ENCODE data around the gene BBLN.

The BBLN gene

DNA sequence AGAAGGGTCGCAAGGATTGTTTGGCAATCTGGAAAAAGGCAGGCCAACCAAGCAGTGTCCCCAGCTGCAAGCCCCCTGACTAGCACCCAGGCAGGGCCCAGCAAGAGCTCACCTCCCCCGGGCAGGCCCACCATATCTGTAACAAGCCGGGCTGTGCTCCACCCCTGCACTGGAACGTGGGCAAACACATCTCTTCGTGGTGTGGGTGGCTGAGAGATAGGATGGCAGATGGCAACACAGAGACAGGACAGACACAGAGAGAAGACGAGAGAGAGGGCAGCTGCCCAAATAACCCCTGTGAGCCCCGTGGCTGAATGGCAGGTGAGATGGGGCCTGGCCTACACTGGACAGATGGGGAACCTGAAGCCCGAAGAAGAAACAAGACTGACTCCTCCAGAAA, 9.4 kb downstream of the BBLN start:
- TF ChIP-seq, protein P1, sequence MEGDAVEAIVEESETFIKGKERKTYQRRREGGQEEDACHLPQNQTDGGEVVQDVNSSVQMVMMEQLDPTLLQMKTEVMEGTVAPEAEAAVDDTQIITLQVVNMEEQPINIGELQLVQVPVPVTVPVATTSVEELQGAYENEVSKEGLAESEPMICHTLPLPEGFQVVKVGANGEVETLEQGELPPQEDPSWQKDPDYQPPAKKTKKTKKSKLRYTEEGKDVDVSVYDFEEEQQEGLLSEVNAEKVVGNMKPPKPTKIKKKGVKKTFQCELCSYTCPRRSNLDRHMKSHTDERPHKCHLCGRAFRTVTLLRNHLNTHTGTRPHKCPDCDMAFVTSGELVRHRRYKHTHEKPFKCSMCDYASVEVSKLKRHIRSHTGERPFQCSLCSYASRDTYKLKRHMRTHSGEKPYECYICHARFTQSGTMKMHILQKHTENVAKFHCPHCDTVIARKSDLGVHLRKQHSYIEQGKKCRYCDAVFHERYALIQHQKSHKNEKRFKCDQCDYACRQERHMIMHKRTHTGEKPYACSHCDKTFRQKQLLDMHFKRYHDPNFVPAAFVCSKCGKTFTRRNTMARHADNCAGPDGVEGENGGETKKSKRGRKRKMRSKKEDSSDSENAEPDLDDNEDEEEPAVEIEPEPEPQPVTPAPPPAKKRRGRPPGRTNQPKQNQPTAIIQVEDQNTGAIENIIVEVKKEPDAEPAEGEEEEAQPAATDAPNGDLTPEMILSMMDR (IDR thresholded peaks at IDR 0.05; ENCODE audit: insufficient read depth, low read depth, low read length, missing control alignments) = no peak
- no peak for DNase-seq (ENCODE audit: low read depth)
- H3K4me3 ChIP-seq (ENCODE audit: low read depth, low read length) = no peak overlapping the region

DNA sequence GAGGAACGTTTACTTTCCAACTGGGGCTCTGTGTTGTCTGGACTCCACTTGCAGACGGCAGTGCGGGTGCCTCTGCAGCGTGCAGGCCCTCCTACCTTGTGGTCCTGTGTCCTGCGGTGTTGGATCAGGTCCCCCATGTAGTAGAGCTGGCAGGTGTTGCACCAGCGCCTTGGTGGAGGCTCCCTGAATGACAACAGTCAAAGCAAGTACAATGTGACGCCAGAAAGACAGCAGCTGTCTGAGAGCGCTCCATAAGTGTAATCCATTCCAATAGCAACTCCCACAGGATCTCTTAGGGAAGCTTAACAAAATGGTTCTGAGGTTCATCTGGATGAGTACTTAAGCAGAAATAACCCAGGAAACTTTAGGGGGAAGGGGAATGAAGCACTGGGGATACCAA, 9.9 kb downstream of the BBLN start:
- TF ChIP-seq, protein P1 (IDR thresholded peaks at IDR 0.05; ENCODE audit: insufficient read depth, low read depth, low read length, missing control alignments) = no peak
- no peak overlapping the region for H3K4me3 ChIP-seq (ENCODE audit: low read depth, low read length)
- no peak for DNase-seq (ENCODE audit: low read depth)

DNA sequence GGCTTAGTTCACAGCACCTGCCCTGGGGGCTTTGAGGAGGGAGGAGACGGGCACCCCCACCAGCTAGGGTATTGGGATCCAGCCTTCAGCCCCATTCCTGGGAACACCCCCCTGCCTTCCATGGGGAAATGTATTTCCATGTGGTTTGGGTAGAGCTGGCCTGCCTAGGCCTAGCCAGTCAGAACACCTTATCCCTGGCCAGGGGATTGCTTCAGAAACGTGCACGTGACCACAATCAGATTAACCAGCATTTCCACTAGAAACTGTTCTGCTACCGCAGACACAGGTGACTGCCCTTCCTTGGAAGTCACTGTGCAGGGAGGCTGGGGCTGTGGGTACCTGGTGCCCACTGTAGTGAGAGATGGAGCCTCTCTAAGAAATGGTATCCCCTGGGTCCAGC, 14.0 kb downstream of the BBLN start:
- no peak overlapping the region for H3K4me3 ChIP-seq (ENCODE audit: low read depth, low read length)
- no peak for DNase-seq (ENCODE audit: low read depth)
- TF ChIP-seq, protein P1 (IDR thresholded peaks at IDR 0.05; ENCODE audit: insufficient read depth, low read depth, low read length, missing control alignments) = no peak

DNA sequence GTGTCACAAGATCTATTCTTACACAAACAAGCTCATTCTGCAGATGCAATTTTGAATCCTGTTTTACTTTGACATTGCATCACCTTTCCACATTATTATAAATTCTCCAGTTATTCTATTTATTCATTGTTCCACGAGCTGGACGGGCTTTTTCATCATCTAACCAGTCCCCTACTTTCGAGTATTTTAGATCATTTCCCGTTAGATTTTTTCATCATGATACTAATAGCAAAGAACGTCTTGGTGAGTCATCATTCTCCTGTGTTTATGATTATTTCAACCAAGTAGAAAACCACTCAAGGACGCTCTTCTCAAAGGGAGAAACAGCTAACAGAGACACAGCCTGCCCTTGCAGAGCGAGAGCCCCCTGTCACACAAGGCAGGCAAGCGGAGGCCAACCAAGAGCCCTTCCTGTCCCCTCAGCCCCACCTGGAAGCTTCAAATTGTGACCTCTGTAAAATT, 15.1 kb downstream of the BBLN start:
- TF ChIP-seq, protein P1 (IDR thresholded peaks at IDR 0.05; ENCODE audit: insufficient read depth, low read depth, low read length, missing control alignments) = no peak
- DNase-seq (ENCODE audit: low read depth) = no peak
- H3K4me3 ChIP-seq (ENCODE audit: low read depth, low read length) = no peak overlapping the region

DNA sequence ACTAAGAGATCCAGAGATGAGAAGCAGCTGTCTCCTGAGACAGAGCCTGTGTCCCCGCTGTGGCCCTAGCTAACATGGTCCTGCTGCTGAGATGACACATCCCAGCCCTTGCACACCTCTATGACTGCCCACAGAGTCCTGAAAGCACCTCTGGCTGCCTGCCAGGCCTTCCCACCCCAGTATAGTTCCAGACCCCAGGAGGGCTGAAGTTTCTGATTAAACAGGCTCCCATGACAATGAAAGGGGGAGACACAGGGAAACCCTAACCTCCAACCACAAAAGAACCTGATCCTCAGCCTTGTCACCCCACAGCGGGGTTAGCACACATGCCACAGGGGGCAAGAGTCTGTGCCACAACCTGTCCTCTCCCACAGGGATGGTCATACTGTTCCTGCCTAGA, 15.7 kb downstream of the BBLN start:
- TF ChIP-seq, protein P1 (IDR thresholded peaks at IDR 0.05; ENCODE audit: insufficient read depth, low read depth, low read length, missing control alignments) = no peak
- H3K4me3 ChIP-seq (ENCODE audit: low read depth, low read length) = no peak overlapping the region
- no peak for DNase-seq (ENCODE audit: low read depth)

DNA sequence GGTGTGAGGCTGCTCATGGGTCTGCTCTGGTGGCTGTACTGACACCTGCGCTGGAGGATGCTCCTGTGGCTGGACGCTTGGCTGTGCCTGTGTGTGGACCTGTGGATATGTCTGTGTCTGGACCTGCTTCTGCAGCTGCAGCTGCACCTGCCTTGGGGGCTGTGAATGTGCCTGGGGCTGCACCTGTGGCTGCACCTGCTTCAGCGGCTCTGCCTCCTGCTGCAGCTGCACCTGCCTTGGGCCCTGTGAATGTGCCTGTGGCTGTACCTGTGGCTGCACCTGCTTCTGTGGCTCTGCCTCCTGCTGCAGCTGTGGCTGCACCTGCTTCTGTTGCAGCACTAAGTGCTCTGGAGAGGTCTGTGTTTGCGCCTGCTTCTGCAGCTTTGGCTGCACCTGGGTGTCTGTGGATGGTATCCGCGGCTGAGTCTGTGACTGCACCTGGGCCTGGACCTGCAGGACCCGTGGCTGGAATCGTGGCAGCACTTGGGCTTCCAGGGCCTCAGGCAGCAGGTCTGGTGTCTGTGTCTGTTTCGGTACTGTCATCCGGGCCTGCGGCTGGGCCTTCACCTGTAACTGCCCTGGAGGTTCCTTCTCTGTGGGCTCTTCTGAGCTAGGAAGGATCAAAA, 18.9 kb downstream of the BBLN start:
- no peak overlapping the region for H3K4me3 ChIP-seq (ENCODE audit: low read depth, low read length)
- no peak for DNase-seq (ENCODE audit: low read depth)
- TF ChIP-seq, protein P1 (IDR thresholded peaks at IDR 0.05; ENCODE audit: insufficient read depth, low read depth, low read length, missing control alignments) = no peak

- DNase-seq (ENCODE audit: low read depth) = no peak
- no peak overlapping the region for H3K4me3 ChIP-seq (ENCODE audit: low read depth, low read length)
- TF ChIP-seq, protein P1 (IDR thresholded peaks at IDR 0.05; ENCODE audit: insufficient read depth, low read depth, low read length, missing control alignments) = no peak
These were observed 19.9 kb downstream of the BBLN start for GRCh38 chr9:128180001-128180400.

Data from GM12865 (cell line).